SU-DHL-6 (cell line): ENCODE data around the gene ADNP.

Source experiments
- CTCF ChIP-seq: fragments of 200-600 bp; sonication (generic); IDR thresholded peaks from one replicate; pipeline ENCODE4 v1.5.1; 2017; ENCODE audit warnings: antibody characterized with exemption, mild to moderate bottlenecking, low read length, moderate library complexity; ENCODE audit not compliant: insufficient read depth, poor library complexity, severe bottlenecking
- EZH2phosphoT487 ChIP-seq: fragments of 200-600 bp; sonication (generic), shearing (Covaris generic); conservative IDR thresholded peaks from 2 replicates; pipeline ENCODE4 v1.6.1; 2018; ENCODE audit warnings: mild to moderate bottlenecking, antibody characterized with exemption, low read length, moderate library complexity, mixed read lengths

DNA sequence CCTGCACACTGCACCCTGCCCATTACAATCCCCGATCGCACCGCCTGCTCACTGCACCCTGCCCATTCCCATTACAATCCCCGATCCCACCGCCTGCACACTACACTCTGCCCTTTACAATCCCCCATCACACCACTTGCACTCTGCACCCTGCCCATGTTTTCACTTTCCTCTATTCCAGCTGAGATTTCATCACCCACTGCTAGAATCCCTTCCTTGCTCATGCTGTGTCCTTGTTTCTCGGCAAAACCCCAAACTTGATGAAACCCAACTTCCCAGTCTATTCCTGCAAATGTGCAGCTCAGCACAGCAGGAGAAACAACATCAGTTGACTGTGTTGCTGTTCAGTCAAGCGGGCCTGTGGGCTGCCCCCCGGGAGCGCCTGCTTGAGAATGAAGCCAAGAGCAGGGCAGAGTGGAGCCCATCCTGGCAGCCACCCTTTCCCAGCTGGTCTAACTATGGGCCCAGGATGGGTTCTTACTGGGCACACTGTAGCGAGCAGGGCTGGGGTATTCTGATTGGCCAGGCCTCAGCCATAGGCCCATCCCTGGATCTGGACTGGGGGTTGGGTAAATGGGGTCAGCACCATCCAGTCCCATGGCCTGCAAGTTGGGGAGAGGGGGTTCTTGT is 44.6 kb upstream of the ADNP start:
- no peak for TF ChIP-seq CTCF
- TF ChIP-seq EZH2phosphoT487: no peak
